Fibroblast of villous mesenchyme (primary cell): Measurements from ENCODE around the gene CGNL1. TPM values are rescaled to one million over a fixed set of nuclear protein-coding genes. Genes with fewer than 3 reads are reported as not detected.

Experiments
- DNase-seq: peaks from one replicate; pipeline ENCODE4 v3.0.0-alpha.2; 2010; ENCODE audit warnings: low read depth
- H3K4me3 ChIP-seq: 2 replicates; pipeline ENCODE4 v1.5.1; 2011; ENCODE audit warnings: low read depth, mild to moderate bottlenecking, low read length
- CTCF ChIP-seq: IDR thresholded peaks from 2 replicates; pipeline ENCODE4 v1.5.1; 2012; ENCODE audit warnings: low read depth, mild to moderate bottlenecking, low read length; ENCODE audit not compliant: insufficient read depth
- total RNA-seq: library from RNA; depleted of rRNA; stranded (reverse); fragments of >200 nt; gene quantifications from 2 replicates; pipeline ENCODE4 v1.2.3, GENCODE V29; 2012

CGNL1 gene
- total RNA-seq, 1 donor: 0.43 TPM

DNA sequence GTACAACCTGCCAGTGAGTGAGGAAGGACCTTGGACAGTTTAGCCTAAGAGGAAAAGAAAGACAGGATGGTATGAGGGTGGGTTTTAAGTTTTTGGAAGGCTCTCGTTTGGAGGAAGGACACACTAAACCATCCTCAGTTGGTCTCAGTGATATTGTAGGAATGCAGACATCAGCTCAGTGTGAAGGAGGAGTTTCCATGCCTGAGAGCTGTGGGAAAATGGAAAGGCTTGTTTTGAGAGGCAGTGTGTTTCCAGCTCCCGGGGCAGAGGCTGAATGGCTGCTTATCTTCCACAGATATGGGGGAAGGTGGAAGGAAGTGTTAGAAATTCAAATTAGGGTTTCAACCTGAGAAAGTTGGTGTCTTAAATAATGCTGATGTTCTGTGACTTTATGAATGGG lies 125.8 kb downstream of the CGNL1 start:
- H3K4me3 ChIP-seq: no peak overlapping the region
- no peak for DNase-seq
- TF ChIP-seq CTCF: no peak

DNA sequence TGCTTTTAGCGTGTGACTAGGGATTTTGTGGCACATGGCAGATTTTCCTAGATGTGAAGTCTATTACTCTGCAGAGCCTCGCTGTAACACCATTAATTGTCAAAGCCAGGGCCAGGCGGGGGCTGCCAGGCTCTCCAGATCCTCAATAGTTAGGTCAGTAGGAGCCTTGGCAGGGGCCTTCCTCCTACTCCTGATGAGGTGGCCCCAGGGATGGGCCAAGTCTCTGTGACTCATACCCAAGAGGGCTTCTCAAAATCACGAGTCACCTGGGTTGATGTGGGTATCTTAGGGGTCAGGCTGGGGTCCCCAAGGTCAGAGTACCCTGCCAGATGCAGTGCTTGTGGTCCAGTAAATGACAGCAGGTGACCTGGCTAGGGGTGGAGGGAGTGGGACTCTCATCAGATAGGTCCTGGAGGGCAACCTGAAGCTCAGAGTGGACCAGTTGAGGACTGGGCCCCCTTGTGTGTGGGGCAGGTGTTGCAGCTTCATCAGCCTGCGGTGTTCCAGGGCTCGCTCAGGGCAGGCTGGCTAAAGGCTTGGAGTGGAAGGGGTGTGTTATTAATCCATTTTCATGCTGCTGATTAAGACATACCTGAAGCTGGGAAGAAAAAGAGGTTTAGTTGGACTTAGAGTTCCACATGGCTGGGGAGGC lies 126.9 kb downstream of the CGNL1 start:
- no peak for DNase-seq
- no peak overlapping the region for H3K4me3 ChIP-seq
- peak; percentile 19 for TF ChIP-seq CTCF

- no peak overlapping the region for H3K4me3 ChIP-seq
- no peak for TF ChIP-seq CTCF
- peak; percentile 64 for DNase-seq
These were observed 127.8 kb downstream of the CGNL1 start for GRCh38 chr15:57503911-57504598.

- DNase-seq: no peak
- no peak overlapping the region for H3K4me3 ChIP-seq
- TF ChIP-seq CTCF: no peak
These were observed 128.3 kb downstream of the CGNL1 start for GRCh38 chr15:57504599-57504940.

- DNase-seq: no peak
- no peak for TF ChIP-seq CTCF
These were observed 128.9 kb downstream of the CGNL1 start for GRCh38 chr15:57505056-57505715.

GRCh38 chr15:57505949-57506391 lies 129.7 kb downstream of the CGNL1 start:
- TF ChIP-seq CTCF: no peak
- peak; percentile 81 for DNase-seq
- H3K4me3 ChIP-seq: no peak overlapping the region

More at GRCh38 chr15:57505056-57505715, 128.9 kb downstream of the CGNL1 start:
- no peak overlapping the region for H3K4me3 ChIP-seq
